CD4-positive, CD25-positive, alpha-beta regulatory T cell (primary cell): ENCODE measurements around the gene MEGF10. TPM values are rescaled to one million over a fixed set of nuclear protein-coding genes. Genes with fewer than 3 reads are reported as not detected.

Experiments
- ATAC-seq, 2 donors: fragments of 150-1000 bp; cut with Tn5 transposase; one replicate each; pipeline ENCODE4 v1.10.0; 2021; ENCODE audit warnings: low read depth in 2 of 2, moderate number of reproducible peaks in 2 of 2, moderate library complexity in 1 of 2
- DNase-seq, 3 donors: peaks; one replicate each; pipeline versions ENCODE4 v3.0.0 to v3.0.0-alpha.2; 2012 to 2022; ENCODE audit warnings: mixed read lengths in 1 of 3
- H3K27ac ChIP-seq: one replicate; pipeline ENCODE4 v1.7.0; 2013; ENCODE audit warnings: mild to moderate bottlenecking, low read length; ENCODE audit not compliant: insufficient read depth, poor library complexity, severe bottlenecking
- H3K27me3 ChIP-seq: one replicate; pipeline ENCODE4 v1.7.0; 2013; ENCODE audit warnings: low read length; ENCODE audit not compliant: control insufficient read depth, insufficient read depth
- H3K36me3 ChIP-seq: one replicate; pipeline ENCODE4 v1.7.0; 2013; ENCODE audit warnings: mild to moderate bottlenecking, low read length, moderate library complexity; ENCODE audit not compliant: control insufficient read depth, insufficient read depth
- H3K4me1 ChIP-seq: 2 replicates; pipeline ENCODE4 v1.7.0; 2013; ENCODE audit warnings: mild to moderate bottlenecking, low read length; ENCODE audit not compliant: insufficient read depth, control insufficient read depth, poor library complexity, severe bottlenecking
- H3K4me3 ChIP-seq: one replicate; pipeline ENCODE4 v1.7.0; 2013; ENCODE audit warnings: low read depth, mild to moderate bottlenecking, low read length, moderate library complexity
- H3K9me3 ChIP-seq, 2 experiments: 1 replicate in 1 of 2; 2 replicates in 1 of 2; pipeline ENCODE4 v1.7.0; 2013; ENCODE audit warnings: low read length in 2 of 2, mild to moderate bottlenecking in 1 of 2, moderate library complexity in 1 of 2; ENCODE audit not compliant: control insufficient read depth in 2 of 2
- H3K27ac Mint-ChIP-seq, 3 donors: one replicate each; pipeline ENCODE4 v1.8.0; 2020 to 2022; ENCODE audit warnings: mild to moderate bottlenecking in 3 of 3, mixed read lengths in 3 of 3, moderate library complexity in 2 of 3
- H3K27me3 Mint-ChIP-seq: one replicate; pipeline ENCODE4 v1.8.0; 2022; ENCODE audit warnings: mild to moderate bottlenecking, mixed read lengths
- H3K36me3 Mint-ChIP-seq: one replicate; pipeline ENCODE4 v1.8.0; 2020; ENCODE audit warnings: mixed read lengths
- H3K4me1 Mint-ChIP-seq, 4 donors: one replicate each; pipeline ENCODE4 v1.8.0; 2020 to 2022; ENCODE audit warnings: mixed read lengths in 4 of 4, mild to moderate bottlenecking in 1 of 4
- H3K4me3 Mint-ChIP-seq, 4 donors: one replicate each; pipeline ENCODE4 v1.8.0; 2020 to 2022; ENCODE audit warnings: mild to moderate bottlenecking in 4 of 4, mixed read lengths in 4 of 4, moderate library complexity in 3 of 4
- H3K9me3 Mint-ChIP-seq, 7 donors: one replicate each; pipeline ENCODE4 v1.8.0; 2020 to 2022; ENCODE audit warnings: mixed read lengths in 7 of 7, mild to moderate bottlenecking in 3 of 7, moderate library complexity in 2 of 7
- polyA plus RNA-seq, 4 donors: library from polyadenylated mRNA; unstranded; fragments of 300-500 nt; fragmentation: Illumina TruSeq; gene quantifications; one replicate each; pipeline ENCODE4 v1.2.3, GENCODE V29; 2021
- total RNA-seq: library from RNA; stranded (reverse); gene quantifications from one replicate; pipeline ENCODE4 v1.2.3, GENCODE V29; 2022

Gene MEGF10
- total and polyA plus RNA-seq, 5 donors from 2014 or later, result 0.09 to 0.30 TPM; not detected in 3

DNA sequence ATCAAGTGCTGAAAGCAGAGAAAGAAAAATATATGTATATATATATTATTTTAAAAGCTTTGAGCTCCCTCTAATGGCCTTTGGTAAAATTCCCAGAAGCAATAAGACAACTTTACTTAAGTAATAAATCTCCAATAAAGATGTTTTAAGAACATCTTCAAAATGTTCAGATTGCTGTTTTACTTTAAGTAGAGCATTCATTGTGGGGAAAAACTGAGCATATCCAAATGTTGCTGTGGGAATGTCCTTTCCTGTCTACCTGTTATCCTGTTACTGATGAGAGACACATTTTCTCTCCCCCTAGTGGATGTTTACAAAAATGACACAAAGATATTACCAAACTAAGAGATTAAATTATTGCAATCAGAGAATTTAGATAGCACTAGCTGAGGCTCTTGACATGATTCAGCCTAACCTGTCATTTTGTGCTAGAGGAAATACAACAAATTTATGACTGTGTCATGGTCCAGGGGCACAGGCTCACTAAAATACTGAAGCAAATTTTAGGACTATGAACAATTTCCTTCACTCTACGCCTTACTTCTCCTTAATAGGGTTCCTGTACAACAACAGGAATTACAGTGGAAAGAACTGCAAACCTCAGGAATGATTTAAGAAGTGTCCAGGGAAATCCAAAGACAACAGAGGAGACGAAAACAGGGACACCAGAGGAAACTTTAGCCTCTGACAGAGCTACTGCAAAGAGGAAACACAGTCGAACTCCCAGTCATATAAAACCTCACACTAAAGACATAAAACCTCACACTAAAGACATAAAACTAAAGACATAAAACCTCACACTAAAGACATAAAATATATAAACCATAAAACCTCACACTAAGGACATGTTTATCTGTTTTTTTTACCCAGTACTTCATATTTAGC lies 202.5 kb downstream of the MEGF10 start:
- H3K27me3 ChIP-seq, result peaks cover 1% of the 10 kb centered on the region
- H3K9me3 ChIP-seq, result no peaks in the 10 kb centered on the region
- no peak overlapping the region for H3K4me3 Mint-ChIP-seq
- no peaks in the 10 kb centered on the region for H3K36me3 Mint-ChIP-seq
- no peak overlapping the region for H3K4me3 ChIP-seq
- no peaks in the 10 kb centered on the region for H3K4me1 Mint-ChIP-seq
- no peaks in the 10 kb centered on the region for H3K4me1 ChIP-seq
- H3K36me3 ChIP-seq, result no peaks in the 10 kb centered on the region
- peak in 2 of 3 donors; percentile 49 to 63 for DNase-seq
- H3K9me3 Mint-ChIP-seq, result peaks cover 0 to 1% (median 0%) of the 10 kb centered on the region in 7 donors
- no peak overlapping the region for H3K27ac ChIP-seq
- ATAC-seq, result peak; percentile 34 to 45
- no peak overlapping the region for H3K27ac Mint-ChIP-seq
- peaks cover 41% of the 10 kb centered on the region for H3K27me3 Mint-ChIP-seq

DNA sequence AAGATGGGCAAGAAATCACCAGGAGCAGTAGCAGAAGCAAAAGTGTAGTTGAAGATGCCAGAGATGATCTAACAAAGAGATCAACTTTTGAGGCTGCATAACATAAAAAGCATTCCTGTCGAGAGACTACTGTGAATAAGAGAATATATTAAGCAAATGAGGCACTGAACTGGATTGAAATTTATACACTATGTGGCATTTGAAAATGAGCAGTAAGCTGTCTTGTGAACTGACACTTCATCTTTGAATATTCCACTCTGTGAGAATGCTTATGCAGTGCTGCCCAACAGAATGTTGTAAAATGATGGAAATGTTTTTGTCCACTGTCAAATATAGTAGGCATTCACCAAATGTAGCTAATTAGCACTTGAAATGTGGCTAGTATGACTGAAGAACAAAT lies 208.0 kb downstream of the MEGF10 start:
- Mint-ChIP-seq H3K36me3 (no peaks in the 10 kb centered on the region), H3K27me3 (peaks cover 32% of the 10 kb centered on the region), H3K27ac (no peak overlapping the region), H3K4me1 (no peaks in the 10 kb centered on the region), H3K4me3 (no peak overlapping the region), H3K9me3 (peaks cover 0 to 1% (median 0%) of the 10 kb centered on the region in 7 donors)
- H3K27ac ChIP-seq, result no peak overlapping the region
- H3K4me3 ChIP-seq, result no peak overlapping the region
- no peaks in the 10 kb centered on the region for H3K9me3 ChIP-seq
- peaks cover 3% of the 10 kb centered on the region for H3K27me3 ChIP-seq
- H3K4me1 ChIP-seq, result no peaks in the 10 kb centered on the region
- no peak for DNase-seq
- no peaks in the 10 kb centered on the region for H3K36me3 ChIP-seq
- ATAC-seq, result no peak

DNA sequence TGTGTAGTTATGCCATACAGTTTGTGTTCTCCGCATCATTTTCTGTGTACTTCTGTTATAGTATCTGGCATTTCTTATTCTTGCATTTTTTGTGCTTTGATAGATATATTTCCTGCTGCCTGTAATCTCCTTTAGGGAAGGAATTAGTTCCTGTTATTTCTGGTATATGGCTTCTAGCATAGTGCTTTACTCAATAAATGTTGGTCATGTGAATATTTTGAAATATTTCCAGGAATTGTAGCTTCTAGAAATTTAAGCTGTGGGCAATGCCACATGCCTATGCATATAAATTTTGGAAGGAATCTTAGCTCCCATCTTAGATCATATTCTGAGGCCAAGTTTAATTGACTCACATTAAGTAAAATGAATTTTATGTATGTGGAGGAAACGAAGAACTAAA lies 215.3 kb downstream of the MEGF10 start:
- H3K27me3 ChIP-seq, result peaks cover 16% of the 10 kb centered on the region
- Mint-ChIP-seq H3K4me1 (no peaks in the 10 kb centered on the region), H3K9me3 (peaks cover 0 to 2% (median 0%) of the 10 kb centered on the region in 7 donors), H3K36me3 (no peaks in the 10 kb centered on the region), H3K4me3 (no peak overlapping the region), H3K27ac (no peak overlapping the region), H3K27me3 (peaks cover 44% of the 10 kb centered on the region)
- no peak for ATAC-seq
- H3K27ac ChIP-seq, result no peak overlapping the region
- H3K9me3 ChIP-seq, result no peaks in the 10 kb centered on the region
- DNase-seq, result no peak
- H3K4me1 ChIP-seq, result no peaks in the 10 kb centered on the region
- H3K4me3 ChIP-seq, result no peak overlapping the region
- H3K36me3 ChIP-seq, result no peaks in the 10 kb centered on the region

DNA sequence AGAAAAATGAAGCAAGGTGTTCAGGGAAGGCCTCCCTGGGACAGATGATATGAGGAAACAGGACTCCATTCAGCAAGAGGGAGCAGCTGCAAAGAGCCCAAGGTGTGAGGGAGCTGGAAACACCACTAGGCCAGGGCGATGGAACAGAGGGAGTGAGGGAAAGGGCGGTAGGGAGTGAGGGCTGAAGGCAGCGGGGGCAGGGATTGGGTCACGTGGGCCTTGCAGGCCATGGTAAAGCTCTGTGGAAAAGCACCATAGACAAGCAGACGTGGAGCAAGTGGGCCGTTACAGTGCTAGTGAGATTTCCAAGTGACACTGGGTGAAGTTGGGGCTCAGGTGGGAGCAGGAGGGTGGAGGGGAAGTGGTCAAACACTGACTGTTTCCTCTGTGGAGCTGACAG lies 216.0 kb downstream of the MEGF10 start:
- Histone ChIP-seq H3K4me1 (no peaks in the 10 kb centered on the region), H3K27me3 (peaks cover 18% of the 10 kb centered on the region), H3K27ac (no peak overlapping the region), H3K9me3 (no peaks in the 10 kb centered on the region), H3K36me3 (no peaks in the 10 kb centered on the region), H3K4me3 (no peak overlapping the region)
- no peaks in the 10 kb centered on the region for H3K4me1 Mint-ChIP-seq
- H3K4me3 Mint-ChIP-seq, result no peak overlapping the region
- H3K9me3 Mint-ChIP-seq, result peaks cover 0 to 2% (median 0%) of the 10 kb centered on the region in 7 donors
- peaks cover 44% of the 10 kb centered on the region for H3K27me3 Mint-ChIP-seq
- H3K27ac Mint-ChIP-seq, result peak overlapping the region in 1 of 3 donors; percentile 74
- H3K36me3 Mint-ChIP-seq, result no peaks in the 10 kb centered on the region
- no peak for DNase-seq
- ATAC-seq, result no peak

DNA sequence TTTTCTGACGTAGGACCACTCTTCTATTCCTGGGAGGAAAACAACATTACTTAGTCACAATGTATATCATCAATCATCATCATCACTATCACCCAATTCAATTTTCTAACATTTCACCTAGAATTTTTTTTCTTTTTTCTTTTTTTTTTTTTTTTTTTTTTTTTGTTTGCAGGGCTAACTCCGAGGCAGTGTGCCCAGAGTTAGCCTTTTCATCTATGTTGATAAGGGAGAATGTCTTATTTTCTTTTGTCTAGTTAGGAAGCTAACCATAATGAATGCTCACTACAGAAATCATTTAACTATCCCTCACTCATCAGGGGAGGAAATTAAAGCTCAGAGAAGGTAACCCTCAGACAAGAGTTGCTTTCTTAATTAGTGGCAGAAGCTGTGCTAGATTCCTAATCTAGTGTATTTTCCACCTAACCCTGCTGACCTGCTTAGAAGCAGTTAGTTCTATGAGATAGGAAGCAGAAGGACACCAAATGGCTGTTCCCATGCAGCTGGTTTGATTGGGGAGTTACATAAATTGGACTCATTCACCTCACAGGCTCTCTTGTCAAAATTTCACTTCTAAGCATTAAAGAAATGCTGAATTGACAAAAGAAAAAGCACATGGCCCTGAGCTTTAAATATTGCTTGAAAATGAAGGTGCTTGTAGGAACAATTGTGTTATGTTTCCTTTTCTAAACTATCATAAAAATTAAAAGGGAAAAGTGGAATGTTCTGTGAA lies 218.2 kb downstream of the MEGF10 start:
- H3K27ac ChIP-seq, result no peak overlapping the region
- Mint-ChIP-seq H3K9me3 (peaks cover 0 to 2% (median 0%) of the 10 kb centered on the region in 7 donors), H3K27me3 (peaks cover 48% of the 10 kb centered on the region), H3K27ac (no peak overlapping the region), H3K4me1 (no peaks in the 10 kb centered on the region), H3K4me3 (no peak overlapping the region), H3K36me3 (no peaks in the 10 kb centered on the region)
- H3K9me3 ChIP-seq, result no peaks in the 10 kb centered on the region
- no peaks in the 10 kb centered on the region for H3K36me3 ChIP-seq
- peaks cover 21% of the 10 kb centered on the region for H3K27me3 ChIP-seq
- no peak overlapping the region for H3K4me3 ChIP-seq
- DNase-seq, result no peak
- no peak for ATAC-seq
- no peaks in the 10 kb centered on the region for H3K4me1 ChIP-seq

Other genes with a start within 250 kb of the MEGF10 start
- 4.4 TPM for gene C5orf63, start 217.3 kb upstream of the MEGF10 start, total RNA-seq
- gene C5orf63, start 217.3 kb upstream of the MEGF10 start, polyA plus RNA-seq, result 10 to 100 TPM in 1 of 4 donors, 1 to 10 TPM in 3; 6.3 to 14.8 (median 7.8) TPM
- 33.5 TPM for gene PRRC1, start 226.8 kb downstream of the MEGF10 start, total RNA-seq
- gene PRRC1, start 226.8 kb downstream of the MEGF10 start, polyA plus RNA-seq, result 10 to 100 TPM; 36.4 to 42.6 (median 39.3) TPM